GM23338 (cell line): ENCODE data around the gene ELFN2.

ENCODE experiments used
- CREB1 ChIP-seq: fragments of 250-450 bp; sonication (Bioruptor Pico); IDR thresholded peaks from 2 replicates; pipeline ENCODE4 v1.5.0; 2020; ENCODE audit warnings: low read depth, mild to moderate bottlenecking, moderate library complexity
- EZH2 ChIP-seq: fragments of 200-600 bp; sonication (generic); IDR thresholded peaks from one replicate; pipeline ENCODE4 v1.8.0; 2017; ENCODE audit warnings: antibody characterized with exemption, mild to moderate bottlenecking, low read depth; ENCODE audit not compliant: unreplicated experiment
- EZH2phosphoT487 ChIP-seq: fragments of 200-600 bp; sonication (generic); IDR thresholded peaks from one replicate; pipeline ENCODE4 v1.8.1; 2018; ENCODE audit warnings: antibody characterized with exemption; ENCODE audit not compliant: unreplicated experiment
- JUNB ChIP-seq: IDR thresholded peaks from one replicate; pipeline ENCODE4 v1.6.1; 2016; ENCODE audit warnings: antibody characterized with exemption; ENCODE audit not compliant: unreplicated experiment
- ZNF114 ChIP-seq: fragments of 250-450 bp; sonication (Bioruptor Pico); IDR thresholded peaks from 2 replicates; pipeline ENCODE4 v1.5.0; 2020; ENCODE audit warnings: mild to moderate bottlenecking, moderate library complexity
- TF ChIP-seq, protein P1 (sequence below), 2 experiments: fragments of 200-600 bp in 1 of 2; sonication (generic) in 1 of 2; conservative IDR thresholded peaks; 2 replicates each; pipeline versions ENCODE4 v1.5.1 to v1.6.1; 2016 to 2017; ENCODE audit warnings: antibody characterized with exemption in 2 of 2, low read depth in 2 of 2, mild to moderate bottlenecking in 2 of 2, moderate library complexity in 1 of 2
- TF ChIP-seq, protein P2 (sequence below): IDR thresholded peaks from one replicate; pipeline ENCODE4 v1.6.1; 2018; ENCODE audit warnings: antibody characterized with exemption; ENCODE audit not compliant: unreplicated experiment
- TF ChIP-seq, protein P3 (sequence below): IDR thresholded peaks from 2 replicates; pipeline ENCODE4 v1.6.1; 2016; ENCODE audit warnings: antibody characterized with exemption

DNA sequence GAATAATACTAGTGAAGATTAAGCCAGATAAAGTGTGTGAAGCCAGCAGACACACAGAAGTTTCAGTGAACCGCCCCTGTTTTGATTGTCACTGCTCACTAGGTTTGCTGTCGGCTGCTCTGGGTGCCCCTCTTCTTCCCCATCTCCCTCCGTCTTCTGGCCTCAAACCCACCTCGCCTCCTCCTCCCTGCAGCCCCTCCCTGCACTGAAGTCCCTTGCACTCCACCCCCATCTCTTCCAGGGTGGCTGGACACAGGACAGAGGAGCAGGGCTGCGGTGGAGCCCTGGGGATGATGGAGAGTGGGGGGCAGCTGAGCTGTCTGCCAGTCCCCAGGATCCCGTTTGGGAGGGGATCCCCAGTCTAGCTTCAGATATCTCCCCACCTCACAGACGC lies 91.5 kb downstream of the ELFN2 start:
- TF ChIP-seq, protein P1, sequence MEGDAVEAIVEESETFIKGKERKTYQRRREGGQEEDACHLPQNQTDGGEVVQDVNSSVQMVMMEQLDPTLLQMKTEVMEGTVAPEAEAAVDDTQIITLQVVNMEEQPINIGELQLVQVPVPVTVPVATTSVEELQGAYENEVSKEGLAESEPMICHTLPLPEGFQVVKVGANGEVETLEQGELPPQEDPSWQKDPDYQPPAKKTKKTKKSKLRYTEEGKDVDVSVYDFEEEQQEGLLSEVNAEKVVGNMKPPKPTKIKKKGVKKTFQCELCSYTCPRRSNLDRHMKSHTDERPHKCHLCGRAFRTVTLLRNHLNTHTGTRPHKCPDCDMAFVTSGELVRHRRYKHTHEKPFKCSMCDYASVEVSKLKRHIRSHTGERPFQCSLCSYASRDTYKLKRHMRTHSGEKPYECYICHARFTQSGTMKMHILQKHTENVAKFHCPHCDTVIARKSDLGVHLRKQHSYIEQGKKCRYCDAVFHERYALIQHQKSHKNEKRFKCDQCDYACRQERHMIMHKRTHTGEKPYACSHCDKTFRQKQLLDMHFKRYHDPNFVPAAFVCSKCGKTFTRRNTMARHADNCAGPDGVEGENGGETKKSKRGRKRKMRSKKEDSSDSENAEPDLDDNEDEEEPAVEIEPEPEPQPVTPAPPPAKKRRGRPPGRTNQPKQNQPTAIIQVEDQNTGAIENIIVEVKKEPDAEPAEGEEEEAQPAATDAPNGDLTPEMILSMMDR (conservative IDR thresholded peaks at IDR 0.05; ENCODE audit: low read depth in 2 of 2), result no peak
- no peak for TF ChIP-seq ZNF114 (CRISPR knock-in tag)
- TF ChIP-seq JUNB, result no peak
- TF ChIP-seq EZH2, result no peak
- TF ChIP-seq, protein P2, sequence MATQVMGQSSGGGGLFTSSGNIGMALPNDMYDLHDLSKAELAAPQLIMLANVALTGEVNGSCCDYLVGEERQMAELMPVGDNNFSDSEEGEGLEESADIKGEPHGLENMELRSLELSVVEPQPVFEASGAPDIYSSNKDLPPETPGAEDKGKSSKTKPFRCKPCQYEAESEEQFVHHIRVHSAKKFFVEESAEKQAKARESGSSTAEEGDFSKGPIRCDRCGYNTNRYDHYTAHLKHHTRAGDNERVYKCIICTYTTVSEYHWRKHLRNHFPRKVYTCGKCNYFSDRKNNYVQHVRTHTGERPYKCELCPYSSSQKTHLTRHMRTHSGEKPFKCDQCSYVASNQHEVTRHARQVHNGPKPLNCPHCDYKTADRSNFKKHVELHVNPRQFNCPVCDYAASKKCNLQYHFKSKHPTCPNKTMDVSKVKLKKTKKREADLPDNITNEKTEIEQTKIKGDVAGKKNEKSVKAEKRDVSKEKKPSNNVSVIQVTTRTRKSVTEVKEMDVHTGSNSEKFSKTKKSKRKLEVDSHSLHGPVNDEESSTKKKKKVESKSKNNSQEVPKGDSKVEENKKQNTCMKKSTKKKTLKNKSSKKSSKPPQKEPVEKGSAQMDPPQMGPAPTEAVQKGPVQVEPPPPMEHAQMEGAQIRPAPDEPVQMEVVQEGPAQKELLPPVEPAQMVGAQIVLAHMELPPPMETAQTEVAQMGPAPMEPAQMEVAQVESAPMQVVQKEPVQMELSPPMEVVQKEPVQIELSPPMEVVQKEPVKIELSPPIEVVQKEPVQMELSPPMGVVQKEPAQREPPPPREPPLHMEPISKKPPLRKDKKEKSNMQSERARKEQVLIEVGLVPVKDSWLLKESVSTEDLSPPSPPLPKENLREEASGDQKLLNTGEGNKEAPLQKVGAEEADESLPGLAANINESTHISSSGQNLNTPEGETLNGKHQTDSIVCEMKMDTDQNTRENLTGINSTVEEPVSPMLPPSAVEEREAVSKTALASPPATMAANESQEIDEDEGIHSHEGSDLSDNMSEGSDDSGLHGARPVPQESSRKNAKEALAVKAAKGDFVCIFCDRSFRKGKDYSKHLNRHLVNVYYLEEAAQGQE, result no peak
- TF ChIP-seq EZH2phosphoT487, result no peak
- no peak for TF ChIP-seq CREB1 (CRISPR knock-in tag)
- TF ChIP-seq, protein P3, sequence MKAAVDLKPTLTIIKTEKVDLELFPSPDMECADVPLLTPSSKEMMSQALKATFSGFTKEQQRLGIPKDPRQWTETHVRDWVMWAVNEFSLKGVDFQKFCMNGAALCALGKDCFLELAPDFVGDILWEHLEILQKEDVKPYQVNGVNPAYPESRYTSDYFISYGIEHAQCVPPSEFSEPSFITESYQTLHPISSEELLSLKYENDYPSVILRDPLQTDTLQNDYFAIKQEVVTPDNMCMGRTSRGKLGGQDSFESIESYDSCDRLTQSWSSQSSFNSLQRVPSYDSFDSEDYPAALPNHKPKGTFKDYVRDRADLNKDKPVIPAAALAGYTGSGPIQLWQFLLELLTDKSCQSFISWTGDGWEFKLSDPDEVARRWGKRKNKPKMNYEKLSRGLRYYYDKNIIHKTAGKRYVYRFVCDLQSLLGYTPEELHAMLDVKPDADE, result no peak
